Panc1 (cell line): Measurements from ENCODE around the gene LOXL1. TPM values are rescaled to one million over a fixed set of nuclear protein-coding genes. Genes with fewer than 3 reads are reported as not detected.

ENCODE experiments used
- ATAC-seq: fragments of 200-7000 bp; cut with Tn5 transposase; 2 replicates; pipeline ENCODE4 v1.9.1; 2020; ENCODE audit warnings: mild to moderate bottlenecking, moderate library complexity
- BruUV-seq: library from RNA; stranded (reverse); fragments of 400-500 nt; replicated peaks from 2 replicates; lab custom pipeline; 2021; lab: Mats Ljungman, UMichigan
- CTCF ChIA-PET: fragments of 300-600 bp; sonication (Branson Sonifier 250); formaldehyde crosslinking; loops from one replicate; lab custom pipeline; 2022; ENCODE audit warnings: antibody characterized with exemption; lab: Charles Lee
- POLR2A ChIA-PET: fragments of 300-600 bp; sonication (Branson Sonifier 250); formaldehyde crosslinking; loops from one replicate; lab custom pipeline; 2022; ENCODE audit warnings: antibody characterized with exemption; lab: Charles Lee
- DNase-seq: peaks from one replicate; pipeline ENCODE4 v3.0.0-alpha.2; 2010; ENCODE audit warnings: low read depth, low spot score
- H3K27ac ChIP-seq: 2 replicates; pipeline ENCODE4 v1.5.1; 2011; ENCODE audit warnings: mild to moderate bottlenecking, low read length, inconsistent platforms
- H3K27me3 ChIP-seq: fragments of 200-500 bp; sonication (Bioruptor generic); 2 replicates; pipeline ENCODE4 v1.6.0; 2014; ENCODE audit warnings: low read length, inconsistent platforms; ENCODE audit not compliant: control insufficient read depth, insufficient read depth
- H3K36me3 ChIP-seq: fragments of 200-500 bp; sonication (Bioruptor generic); 2 replicates; pipeline ENCODE4 v1.5.1; 2014; ENCODE audit warnings: inconsistent platforms, mild to moderate bottlenecking, low read length, moderate library complexity; ENCODE audit not compliant: control insufficient read depth, insufficient read depth
- H3K4me1 ChIP-seq: 2 replicates; pipeline ENCODE4 v1.5.1; 2011; ENCODE audit warnings: inconsistent platforms, mild to moderate bottlenecking, low read length, moderate library complexity; ENCODE audit not compliant: control insufficient read depth, insufficient read depth
- H3K4me3 ChIP-seq, 2 experiments: 2 replicates each; pipeline ENCODE4 v1.5.1; 2011 to 2012; ENCODE audit warnings: low read depth in 2 of 2, low read length in 2 of 2, mild to moderate bottlenecking in 2 of 2, inconsistent platforms in 1 of 2, moderate library complexity in 1 of 2
- H3K9me3 ChIP-seq: fragments of 200-500 bp; sonication (Bioruptor generic); 2 replicates; pipeline ENCODE4 v1.5.1; 2014; ENCODE audit warnings: low read depth, mild to moderate bottlenecking, inconsistent platforms, low read length, moderate library complexity; ENCODE audit not compliant: control insufficient read depth, insufficient read depth
- POLR2AphosphoS5 ChIP-seq: IDR thresholded peaks from 2 replicates; pipeline ENCODE4 v1.6.1; 2012; ENCODE audit warnings: mild to moderate bottlenecking, low read depth, low read length, moderate library complexity
- SIN3A ChIP-seq: IDR thresholded peaks from 2 replicates; pipeline ENCODE4 v1.6.1; 2012; ENCODE audit warnings: low read depth, mild to moderate bottlenecking, low read length, moderate library complexity, borderline replicate concordance; ENCODE audit not compliant: insufficient read depth
- TCF7L2 ChIP-seq: IDR thresholded peaks from 2 replicates; pipeline ENCODE4 v1.6.1; 2011; ENCODE audit warnings: mild to moderate bottlenecking, low read depth, low read length, inconsistent platforms
- in situ Hi-C: cut with HindIII; loops from 2 replicates; pipeline ENCODE4 v1.10.0; 2016; ENCODE audit warnings: low sequenced_read_pairs, low pct_unique_long_range_greater_than_20kb
- intact Hi-C: fragments of 100-400 bp; cut with micrococcal nuclease; formaldehyde crosslinking; loops from one replicate; pipeline ENCODE4 v1.10.0; 2022; ENCODE audit not compliant: unreplicated experiment
- total RNA-seq: library from RNA; stranded (reverse); gene quantifications from one replicate; pipeline ENCODE4 v1.2.1, GENCODE V29; 2021; ENCODE audit not compliant: unreplicated experiment
- TF ChIP-seq, protein P1 (sequence below): fragments of 450-650 bp; IDR thresholded peaks from 2 replicates; pipeline ENCODE4 v1.5.1; 2017; ENCODE audit warnings: mild to moderate bottlenecking
- TF ChIP-seq, protein P2 (sequence below), 2 experiments: IDR thresholded peaks; 2 replicates each; pipeline ENCODE4 v1.6.1; 2011 to 2012; ENCODE audit warnings: low read depth in 2 of 2, control low read depth in 1 of 2, low read length in 1 of 2, mild to moderate bottlenecking in 1 of 2, moderate library complexity in 1 of 2; ENCODE audit not compliant: insufficient read depth in 1 of 2

The LOXL1 gene
- total RNA-seq, 1 experiment from 2014 or later: 18.6 TPM

DNA sequence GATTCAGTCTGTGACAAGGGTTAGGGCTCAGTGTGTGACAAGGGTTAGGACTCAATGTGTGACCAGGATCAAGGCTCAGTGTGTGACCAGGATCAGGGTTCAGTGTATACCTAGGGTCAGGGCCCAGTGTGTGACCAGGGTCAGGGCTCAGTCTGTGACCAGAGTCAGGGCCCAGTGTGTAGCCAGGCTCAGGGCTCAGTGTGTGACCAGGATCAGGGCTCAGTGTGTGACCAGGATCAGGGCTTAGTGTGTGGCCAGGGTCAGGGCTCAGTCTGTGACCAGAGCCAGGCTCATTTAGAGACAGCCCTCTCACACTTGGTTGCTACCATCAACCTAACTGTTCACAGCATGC, 24.2 kb downstream of the LOXL1 start:
- peak; percentile 2; the same call in 1 of the 2 replicates for ATAC-seq
- no peak overlapping the region for H3K4me3 ChIP-seq
- H3K9me3 ChIP-seq: no peaks in the 10 kb centered on the region
- no peak overlapping the region for H3K27ac ChIP-seq
- no TSS peak for BruUV-seq
- H3K4me1 ChIP-seq: peaks cover 6% of the 10 kb centered on the region; the same call in 1 of the 2 replicates
- H3K36me3 ChIP-seq: no peaks in the 10 kb centered on the region
- ChIA-PET CTCF (interaction anchor here (0.7 to 1.8 kb wide), 13 partner anchors 10 to 370 kb away, joined by 3 to 15 read pairs (median 5); no protein-coding TSS in a partner anchor), POLR2A (no interaction called here)
- TF ChIP-seq POLR2AphosphoS5 (no peak), TCF7L2 (no peak), SIN3A (no peak)
- TF ChIP-seq, protein P1, sequence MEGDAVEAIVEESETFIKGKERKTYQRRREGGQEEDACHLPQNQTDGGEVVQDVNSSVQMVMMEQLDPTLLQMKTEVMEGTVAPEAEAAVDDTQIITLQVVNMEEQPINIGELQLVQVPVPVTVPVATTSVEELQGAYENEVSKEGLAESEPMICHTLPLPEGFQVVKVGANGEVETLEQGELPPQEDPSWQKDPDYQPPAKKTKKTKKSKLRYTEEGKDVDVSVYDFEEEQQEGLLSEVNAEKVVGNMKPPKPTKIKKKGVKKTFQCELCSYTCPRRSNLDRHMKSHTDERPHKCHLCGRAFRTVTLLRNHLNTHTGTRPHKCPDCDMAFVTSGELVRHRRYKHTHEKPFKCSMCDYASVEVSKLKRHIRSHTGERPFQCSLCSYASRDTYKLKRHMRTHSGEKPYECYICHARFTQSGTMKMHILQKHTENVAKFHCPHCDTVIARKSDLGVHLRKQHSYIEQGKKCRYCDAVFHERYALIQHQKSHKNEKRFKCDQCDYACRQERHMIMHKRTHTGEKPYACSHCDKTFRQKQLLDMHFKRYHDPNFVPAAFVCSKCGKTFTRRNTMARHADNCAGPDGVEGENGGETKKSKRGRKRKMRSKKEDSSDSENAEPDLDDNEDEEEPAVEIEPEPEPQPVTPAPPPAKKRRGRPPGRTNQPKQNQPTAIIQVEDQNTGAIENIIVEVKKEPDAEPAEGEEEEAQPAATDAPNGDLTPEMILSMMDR: no peak
- TF ChIP-seq, protein P2, sequence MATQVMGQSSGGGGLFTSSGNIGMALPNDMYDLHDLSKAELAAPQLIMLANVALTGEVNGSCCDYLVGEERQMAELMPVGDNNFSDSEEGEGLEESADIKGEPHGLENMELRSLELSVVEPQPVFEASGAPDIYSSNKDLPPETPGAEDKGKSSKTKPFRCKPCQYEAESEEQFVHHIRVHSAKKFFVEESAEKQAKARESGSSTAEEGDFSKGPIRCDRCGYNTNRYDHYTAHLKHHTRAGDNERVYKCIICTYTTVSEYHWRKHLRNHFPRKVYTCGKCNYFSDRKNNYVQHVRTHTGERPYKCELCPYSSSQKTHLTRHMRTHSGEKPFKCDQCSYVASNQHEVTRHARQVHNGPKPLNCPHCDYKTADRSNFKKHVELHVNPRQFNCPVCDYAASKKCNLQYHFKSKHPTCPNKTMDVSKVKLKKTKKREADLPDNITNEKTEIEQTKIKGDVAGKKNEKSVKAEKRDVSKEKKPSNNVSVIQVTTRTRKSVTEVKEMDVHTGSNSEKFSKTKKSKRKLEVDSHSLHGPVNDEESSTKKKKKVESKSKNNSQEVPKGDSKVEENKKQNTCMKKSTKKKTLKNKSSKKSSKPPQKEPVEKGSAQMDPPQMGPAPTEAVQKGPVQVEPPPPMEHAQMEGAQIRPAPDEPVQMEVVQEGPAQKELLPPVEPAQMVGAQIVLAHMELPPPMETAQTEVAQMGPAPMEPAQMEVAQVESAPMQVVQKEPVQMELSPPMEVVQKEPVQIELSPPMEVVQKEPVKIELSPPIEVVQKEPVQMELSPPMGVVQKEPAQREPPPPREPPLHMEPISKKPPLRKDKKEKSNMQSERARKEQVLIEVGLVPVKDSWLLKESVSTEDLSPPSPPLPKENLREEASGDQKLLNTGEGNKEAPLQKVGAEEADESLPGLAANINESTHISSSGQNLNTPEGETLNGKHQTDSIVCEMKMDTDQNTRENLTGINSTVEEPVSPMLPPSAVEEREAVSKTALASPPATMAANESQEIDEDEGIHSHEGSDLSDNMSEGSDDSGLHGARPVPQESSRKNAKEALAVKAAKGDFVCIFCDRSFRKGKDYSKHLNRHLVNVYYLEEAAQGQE (IDR thresholded peaks at IDR 0.05; ENCODE audit: insufficient read depth in 1 of 2, low read depth in 2 of 2, low read length in 1 of 2): no peak
- in situ Hi-C loops: no loop called here
- intact Hi-C loops: no loop called here
- DNase-seq: no peak
- no peaks in the 10 kb centered on the region for H3K27me3 ChIP-seq

DNA sequence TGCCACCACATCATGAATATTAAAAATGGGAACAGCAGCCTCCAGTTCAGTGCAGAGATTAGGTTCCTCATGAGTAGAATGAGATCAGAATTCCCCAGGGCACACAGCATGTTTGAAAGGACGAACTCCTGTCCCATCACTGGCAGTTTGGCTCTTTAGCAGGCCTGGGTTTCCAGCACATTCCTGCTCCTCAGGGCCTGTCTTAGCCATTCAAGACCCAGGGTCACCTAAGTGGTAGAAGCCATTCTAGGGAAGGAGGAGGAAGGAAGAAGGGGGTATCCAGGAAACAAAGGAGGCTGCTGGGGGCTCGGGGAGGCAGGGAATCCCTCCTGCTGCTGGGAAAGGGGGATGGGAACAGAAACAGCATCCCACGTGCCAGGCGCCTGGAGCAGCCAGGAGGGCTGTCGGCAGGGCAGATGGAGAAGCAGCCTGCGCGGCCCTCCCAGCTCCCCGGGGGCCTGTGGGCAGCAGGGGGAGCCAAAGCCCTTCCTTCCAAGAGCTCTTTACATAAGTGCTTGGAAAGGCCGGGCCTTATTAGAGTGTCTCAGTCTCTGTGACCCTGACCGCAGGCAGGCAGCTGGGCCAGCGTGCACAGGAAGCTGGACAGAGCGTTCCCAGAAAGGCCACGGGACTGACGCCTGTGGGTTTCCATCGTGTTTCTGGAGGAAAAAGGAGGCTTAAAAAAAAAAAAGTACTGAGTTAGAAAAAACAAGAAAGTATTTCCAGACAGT, 24.7 kb downstream of the LOXL1 start:
- H3K36me3 ChIP-seq: no peaks in the 10 kb centered on the region
- ATAC-seq (peak; percentile 96), DNase-seq (no peak)
- no peaks in the 10 kb centered on the region for H3K27me3 ChIP-seq
- BruUV-seq: no TSS peak
- TF ChIP-seq, protein P1: peak; percentile 93
- TF ChIP-seq POLR2AphosphoS5 (no peak), TCF7L2 (no peak), SIN3A (no peak)
- TF ChIP-seq, protein P2 (IDR thresholded peaks at IDR 0.05; ENCODE audit: insufficient read depth in 1 of 2, low read depth in 2 of 2, low read length in 1 of 2): 0 out of 4 replicates have a peak, but pooled peaks of 1 of the 2 experiments have one; percentile 16
- no peaks in the 10 kb centered on the region for H3K9me3 ChIP-seq
- peaks cover 6% of the 10 kb centered on the region; the same call in 1 of the 2 replicates for H3K4me1 ChIP-seq
- ChIA-PET POLR2A (no interaction called here), CTCF (interaction anchor here (0.7 to 1.8 kb wide), 16 partner anchors 10 to 1038 kb away, joined by 3 to 15 read pairs (median 4); no protein-coding TSS in a partner anchor)
- no peak overlapping the region for H3K4me3 ChIP-seq
- in situ Hi-C loops (no loop called here), intact Hi-C loops (no loop called here)
- H3K27ac ChIP-seq: no peak overlapping the region
